ENCODE results near the gene GLUL.
"Not testable (repeated sequence)": the region's sequence is repeated elsewhere in the genome, so short reads cannot be mapped to it uniquely, and the experiment has no call there.

The GLUL gene

GRCh38 chr1:182394055-182394775 lies 2.6 kb upstream of the GLUL start:
- no peak for DNase-seq (ENCODE audit: low read depth)

GRCh38 chr1:182392050-182393028 lies 749 bp upstream of the GLUL start:
- DNase-seq (ENCODE audit: low read depth): no peak

DNA sequence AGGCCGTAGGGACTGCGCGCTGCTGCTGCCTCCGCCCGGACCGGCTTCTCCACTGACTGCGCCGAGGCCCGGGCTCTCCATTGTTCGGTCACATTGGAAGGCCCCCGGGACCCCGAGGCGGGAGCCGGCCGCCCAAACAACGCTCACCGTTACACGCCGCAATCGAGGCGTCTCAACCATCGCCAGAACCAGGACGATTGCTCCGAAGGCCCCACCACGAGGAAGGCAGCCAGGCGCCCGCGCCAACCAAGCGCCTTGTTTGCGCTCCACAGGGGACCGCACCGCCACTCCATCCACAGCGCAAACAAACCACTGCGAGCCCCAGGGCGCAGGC lies 595 bp downstream of the GLUL start:
- no peak for DNase-seq (ENCODE audit: low read depth)

GRCh38 chr1:182389619-182390047 lies 2.0 kb downstream of the GLUL start:
- no peak for DNase-seq (ENCODE audit: low read depth)

GRCh38 chr1:182388392-182389134 lies 3.0 kb downstream of the GLUL start:
- no peak for DNase-seq (ENCODE audit: low read depth)

- no peak for DNase-seq (ENCODE audit: low read depth)
Measured at GRCh38 chr1:182387566-182387965, 4.0 kb downstream of the GLUL start.

- no peak for DNase-seq (ENCODE audit: low read depth)
Measured at GRCh38 chr1:182386980-182387379, 4.6 kb downstream of the GLUL start.

GRCh38 chr1:182385885-182386853 lies 5.4 kb downstream of the GLUL start:
- no peak for DNase-seq (ENCODE audit: low read depth)

- DNase-seq (ENCODE audit: low read depth): no peak
Measured at GRCh38 chr1:182384387-182384960, 7.1 kb downstream of the GLUL start.

DNA sequence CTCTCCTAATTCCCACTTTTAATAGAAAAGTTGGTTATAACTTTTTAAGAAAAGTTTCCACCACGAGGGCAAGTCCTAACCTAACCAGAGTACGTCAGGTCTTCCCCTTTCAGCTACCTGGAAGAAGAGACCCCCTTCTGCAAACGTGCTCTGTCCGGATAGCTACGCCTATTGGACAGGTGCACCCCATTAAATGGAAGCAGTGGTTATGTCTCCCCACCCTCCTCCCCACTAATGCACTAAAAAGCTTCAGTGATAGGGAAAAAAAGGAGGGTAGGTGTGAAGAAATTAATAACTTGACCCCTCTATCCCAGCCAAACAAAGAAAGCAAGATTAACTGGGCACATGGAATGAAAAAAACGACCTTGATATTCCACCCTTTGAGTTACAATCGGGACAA lies 7.7 kb downstream of the GLUL start:
- no peak for DNase-seq (ENCODE audit: low read depth)

GRCh38 chr1:182383037-182383661 lies 8.4 kb downstream of the GLUL start:
- no peak for DNase-seq (ENCODE audit: low read depth)

- no peak for DNase-seq (ENCODE audit: low read depth)
Measured at GRCh38 chr1:182381962-182382819, 9.4 kb downstream of the GLUL start.

DNA sequence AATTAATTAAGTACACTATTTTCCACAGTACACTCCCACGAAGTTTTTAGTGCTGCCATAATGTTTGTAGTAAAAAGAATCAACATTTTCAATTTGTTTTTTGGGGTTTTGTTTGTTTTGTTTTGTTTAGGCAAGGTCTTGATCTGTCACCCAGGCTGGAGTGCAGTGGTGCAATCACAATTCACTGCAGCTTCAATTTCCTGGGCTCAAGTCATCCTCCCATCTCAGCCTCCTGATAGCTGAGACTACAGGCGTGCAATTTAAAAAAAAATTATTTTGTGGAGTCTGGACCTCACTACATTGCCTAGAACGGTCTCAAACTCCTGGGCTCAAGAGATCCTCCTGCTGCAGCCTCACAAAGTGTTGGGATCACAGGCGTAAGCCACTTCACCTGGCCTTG lies 11.4 kb downstream of the GLUL start:
- DNase-seq (ENCODE audit: low read depth): no peak

GRCh38 chr1:182379781-182380180 lies 11.8 kb downstream of the GLUL start:
- not testable (repeated sequence) for DNase-seq (ENCODE audit: low read depth)

DNA sequence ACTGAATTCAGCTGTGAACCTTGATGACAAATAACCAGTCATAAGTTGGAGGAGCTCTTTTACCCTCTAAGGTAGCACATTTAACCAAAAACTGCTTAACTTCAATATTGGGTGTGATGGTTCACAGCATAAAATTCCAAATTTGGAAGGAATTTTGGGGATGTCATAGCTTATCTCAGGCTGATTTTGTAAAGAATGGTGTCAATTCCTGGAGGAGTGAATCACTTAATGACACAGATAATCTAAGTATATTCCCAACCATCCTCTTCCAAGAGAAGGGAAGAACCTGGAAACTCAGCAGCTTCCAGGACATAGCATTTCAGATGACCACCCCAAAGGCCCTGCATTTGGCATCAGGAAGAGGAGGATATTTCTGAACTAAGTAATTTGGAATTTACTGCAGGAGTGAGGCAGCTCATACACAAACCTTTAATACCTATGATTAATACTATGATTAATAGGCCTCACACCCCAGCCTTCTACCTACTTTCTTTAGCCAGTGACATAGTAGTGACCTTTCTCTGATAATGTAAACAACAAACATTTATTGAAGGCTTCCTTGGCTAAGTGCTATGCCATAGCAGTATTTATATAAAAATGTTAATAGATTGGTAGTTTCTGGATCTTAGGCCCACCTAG lies 14.5 kb downstream of the GLUL start:
- no peak for DNase-seq (ENCODE audit: low read depth)

DNA sequence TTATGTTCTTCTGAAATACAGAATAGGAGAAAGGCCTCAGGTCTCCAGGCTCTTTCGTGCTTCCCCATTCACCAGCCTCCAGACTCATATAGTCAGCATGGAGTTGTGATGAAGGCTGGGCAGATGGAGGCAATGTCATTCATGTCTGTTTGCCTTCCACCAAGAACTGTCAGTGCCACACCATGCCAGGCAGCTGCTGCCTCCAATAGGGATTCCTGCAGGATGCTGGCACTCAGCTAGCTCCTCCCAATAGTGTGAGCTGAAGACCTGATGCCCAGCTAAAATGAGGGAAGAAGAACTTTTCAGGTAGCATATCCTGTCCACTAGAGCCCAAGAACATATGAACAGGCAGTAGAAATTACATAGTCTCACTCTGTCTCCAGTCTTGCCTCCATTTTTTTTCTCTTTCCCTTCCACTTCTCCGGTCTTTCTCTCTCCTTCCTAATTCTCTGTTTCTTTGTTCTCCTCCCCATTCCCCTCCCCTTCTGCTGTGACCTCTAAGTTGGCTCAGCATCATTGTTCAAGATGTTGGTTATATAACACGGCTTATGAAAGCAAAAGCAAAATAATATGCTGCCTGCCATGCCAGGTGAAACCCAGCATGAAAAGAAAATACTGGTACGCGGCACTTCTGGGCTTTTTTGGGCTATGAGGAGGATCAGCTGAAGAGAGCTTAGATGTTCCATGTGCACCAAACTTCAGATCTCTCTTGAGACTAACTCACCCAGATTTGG lies 17.3 kb downstream of the GLUL start:
- no peak for DNase-seq (ENCODE audit: low read depth)

GRCh38 chr1:182370532-182370931 lies 21.1 kb downstream of the GLUL start:
- no peak for DNase-seq (ENCODE audit: low read depth)

- DNase-seq (ENCODE audit: low read depth): no peak
Measured at GRCh38 chr1:182368903-182369302, 22.7 kb downstream of the GLUL start.

Data from T follicular helper cell (primary cell).